Stromal cell of bone marrow (primary cell): ENCODE data around the gene ARPC3.
"Not testable (repeated sequence)": the region's sequence is repeated elsewhere in the genome, so short reads cannot be mapped to it uniquely, and the experiment has no call there.

ENCODE experiments used
- DNase-seq: peaks from one replicate; pipeline ENCODE4 v3.0.0-alpha.2; 2012; ENCODE audit warnings: low read depth

The ARPC3 gene

DNA sequence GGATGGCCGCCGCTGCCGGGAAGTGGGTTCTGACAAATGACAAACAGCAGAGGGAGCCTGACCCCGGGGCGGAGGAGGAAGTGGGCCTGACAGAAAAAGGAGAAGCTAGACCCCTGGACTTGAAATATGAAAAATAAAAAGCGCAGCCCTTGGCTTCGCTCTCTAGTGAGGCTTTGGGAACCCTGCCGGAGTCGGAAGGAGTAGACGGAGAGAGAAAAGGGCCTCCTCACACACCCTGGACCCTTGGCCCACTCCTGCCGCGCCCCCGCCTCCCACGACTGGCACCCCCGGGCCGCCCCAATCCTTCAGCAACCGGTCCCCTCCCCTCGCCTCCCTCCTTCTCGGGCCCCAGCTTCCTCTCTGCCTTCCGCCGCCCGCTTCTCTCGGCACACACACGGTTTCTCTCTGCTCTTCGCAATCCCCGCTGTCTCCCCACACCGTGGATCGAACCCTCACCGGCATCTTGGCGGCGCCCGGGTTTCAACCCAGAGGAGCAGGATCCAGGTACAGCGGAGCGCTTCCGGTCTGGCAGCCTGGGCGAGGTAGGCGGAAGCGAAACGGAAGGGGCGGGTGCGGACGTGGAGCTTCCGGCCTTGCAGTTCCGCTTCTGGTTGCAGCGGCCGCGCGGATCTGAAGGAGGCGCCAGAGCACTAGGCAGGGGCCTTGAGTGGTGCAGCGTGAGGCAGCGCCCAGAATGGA, at the start of gene ARPC3:
ARPC3 (minus strand) TSS at position 539 of the 699 bp plus-strand sequence; CDS start at position 462, 77 bp downstream.
- DNase-seq, result peak; percentile 87

GRCh38 chr12:110498984-110499706, 49.0 kb upstream of the ARPC3 start:
- DNase-seq, result peak; percentile 27

GRCh38 chr12:110475426-110475825, 25.3 kb upstream of the ARPC3 start:
- no peak for DNase-seq

DNA sequence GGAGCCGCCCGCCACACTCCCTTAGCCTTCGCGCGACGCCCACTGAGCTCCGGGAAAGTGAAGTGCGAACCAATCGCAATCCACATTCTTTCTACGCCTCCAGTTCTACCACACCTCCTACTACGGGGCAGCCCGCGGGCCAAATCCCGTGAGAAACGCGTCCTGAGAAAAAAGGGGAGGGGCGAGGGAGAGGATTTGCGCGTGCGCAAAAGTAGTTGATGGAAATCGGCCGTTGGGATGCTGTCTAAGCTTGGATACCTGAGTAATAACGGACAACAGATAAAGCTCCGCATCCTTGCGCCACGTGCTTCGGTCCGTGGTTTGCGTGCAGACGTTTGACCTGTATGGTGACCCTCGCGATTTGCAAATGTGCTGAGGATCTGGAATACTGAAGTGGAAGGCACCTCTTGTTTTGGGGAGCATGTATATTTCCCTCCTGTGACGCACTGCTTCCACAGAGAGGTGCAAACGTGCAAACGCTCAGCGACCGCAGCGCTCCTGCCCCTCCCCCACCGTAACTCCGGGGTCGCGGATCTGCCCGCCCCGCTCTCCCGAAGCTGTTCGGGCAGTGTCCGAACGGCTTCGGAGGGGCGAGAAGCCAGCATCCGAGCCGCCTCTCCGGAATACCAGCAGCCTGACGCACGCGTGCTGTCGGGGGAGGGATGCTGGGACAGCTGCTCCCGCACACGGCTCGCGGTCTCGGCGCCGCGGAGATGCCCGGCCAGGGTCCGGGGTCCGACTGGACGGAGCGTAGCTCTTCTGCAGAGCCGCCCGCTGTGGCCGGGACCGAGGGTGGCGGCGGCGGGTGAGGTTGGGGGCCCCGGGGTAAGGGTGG, 18.3 kb upstream of the ARPC3 start, which contains the start of the genes FAM216A and GPN3:
FAM216A (plus strand) TSS at position 632 of the 835 bp plus-strand sequence; CDS start at position 663, 31 bp downstream.
GPN3 (minus strand) TSS at position 44 of the 835 bp plus-strand sequence. CDS start 54 bp downstream, outside the sequence.
- peak; percentile 97 for DNase-seq

- DNase-seq, result no peak
Measured at GRCh38 chr12:110467847-110468213, 17.7 kb upstream of the ARPC3 start.

DNA sequence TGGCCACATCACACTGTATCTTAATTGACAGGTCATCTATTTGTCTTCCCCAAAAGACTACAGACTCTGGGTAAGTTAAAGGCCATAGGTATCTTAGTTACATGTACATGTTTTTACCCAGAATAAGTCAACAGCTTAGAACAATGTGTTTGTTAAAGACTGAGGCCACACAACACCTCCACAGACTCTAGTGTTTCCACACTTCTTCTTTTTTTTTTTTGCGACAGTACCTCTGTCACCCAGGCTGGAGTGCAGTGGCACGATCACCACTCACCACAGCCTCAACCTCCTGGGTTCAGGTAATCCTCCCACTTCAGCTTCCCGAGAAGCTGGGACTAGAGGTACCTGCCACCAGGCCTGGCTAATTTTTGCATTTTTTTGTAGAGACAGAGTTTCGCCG, 16.7 kb upstream of the ARPC3 start:
- DNase-seq, result no peak

GRCh38 chr12:110465765-110466164, 15.6 kb upstream of the ARPC3 start:
- DNase-seq, result not testable (repeated sequence)

GRCh38 chr12:110465024-110465423, 14.9 kb upstream of the ARPC3 start:
- no peak for DNase-seq

- DNase-seq, result not testable (repeated sequence)
Measured at GRCh38 chr12:110461189-110461588, 11.1 kb upstream of the ARPC3 start.

- DNase-seq, result no peak
Measured at GRCh38 chr12:110458756-110459155, 8.6 kb upstream of the ARPC3 start.

- DNase-seq, result no peak
Measured at GRCh38 chr12:110453569-110454296, 3.6 kb upstream of the ARPC3 start.

DNA sequence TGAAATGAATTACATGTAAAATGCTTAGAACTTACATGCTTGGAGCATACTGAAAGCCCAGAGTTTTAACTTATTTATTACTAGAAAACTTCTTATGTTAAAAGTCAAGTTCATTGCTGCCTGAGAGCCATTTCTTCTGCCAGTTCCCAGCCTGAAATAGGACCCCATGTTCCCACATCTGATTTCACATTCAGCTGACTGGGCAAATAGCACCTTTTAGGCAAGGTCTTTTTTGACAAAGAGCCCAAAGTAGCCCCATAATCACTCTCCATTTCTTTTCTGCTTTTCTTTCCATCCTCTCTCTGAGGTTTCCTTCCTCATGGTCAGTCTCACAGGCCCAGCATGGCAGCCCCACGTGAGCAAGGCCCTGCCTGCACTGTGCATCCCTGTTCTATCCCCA, 1.1 kb upstream of the ARPC3 start:
- no peak for DNase-seq

GRCh38 chr12:110444455-110444854, 5.7 kb downstream of the ARPC3 start:
- DNase-seq, result no peak

GRCh38 chr12:110436231-110436630, 13.9 kb downstream of the ARPC3 start:
- DNase-seq, result peak; percentile 7

DNA sequence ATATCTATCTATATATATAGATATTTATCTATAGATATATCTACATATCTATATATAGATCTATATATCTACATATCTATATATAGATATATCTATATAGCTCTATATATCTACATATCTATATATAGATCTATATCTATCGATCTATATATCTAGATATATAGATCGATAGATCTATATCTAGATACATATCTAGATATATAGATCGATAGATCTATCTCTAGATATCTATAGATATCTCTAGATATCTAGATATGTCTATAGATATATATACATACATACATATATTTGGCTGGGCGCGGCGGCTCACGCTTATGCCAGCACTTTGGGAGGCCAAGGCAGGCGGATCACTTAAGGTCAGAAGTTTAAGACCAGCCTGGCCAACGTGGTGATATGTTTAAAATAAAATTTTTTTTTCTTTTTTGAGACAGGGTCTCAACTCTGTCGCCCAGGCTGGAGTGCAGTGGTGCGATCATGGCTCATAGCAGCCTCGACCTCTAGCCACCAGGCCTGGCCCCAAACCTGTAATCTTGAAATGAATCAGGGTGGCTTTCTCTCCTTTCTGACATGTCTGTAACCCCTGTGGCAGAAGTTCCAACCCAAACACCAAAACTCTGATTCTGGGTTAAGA, 18.1 kb downstream of the ARPC3 start:
- DNase-seq, result no peak

DNA sequence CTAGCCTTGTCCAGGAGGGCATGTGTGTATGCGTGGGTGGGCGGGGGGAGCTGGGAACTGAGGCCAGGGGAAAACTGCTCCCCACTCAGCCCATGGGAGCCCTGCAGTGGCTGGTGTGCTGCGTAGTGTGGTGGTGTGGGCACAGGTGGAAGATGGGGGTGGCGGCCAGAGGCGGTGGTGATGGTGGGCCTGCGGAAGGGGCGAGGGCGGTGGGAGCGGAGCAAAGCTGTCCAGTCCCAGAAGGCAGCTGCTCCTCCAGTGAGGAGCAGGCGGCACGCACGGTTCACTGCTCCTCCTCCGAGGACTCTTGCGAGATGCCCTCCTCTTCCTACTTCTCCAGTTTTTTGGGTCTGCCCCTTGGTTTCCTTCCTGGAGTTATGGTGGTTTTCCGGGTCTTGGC, 20.5 kb downstream of the ARPC3 start:
- not testable (repeated sequence) for DNase-seq

DNA sequence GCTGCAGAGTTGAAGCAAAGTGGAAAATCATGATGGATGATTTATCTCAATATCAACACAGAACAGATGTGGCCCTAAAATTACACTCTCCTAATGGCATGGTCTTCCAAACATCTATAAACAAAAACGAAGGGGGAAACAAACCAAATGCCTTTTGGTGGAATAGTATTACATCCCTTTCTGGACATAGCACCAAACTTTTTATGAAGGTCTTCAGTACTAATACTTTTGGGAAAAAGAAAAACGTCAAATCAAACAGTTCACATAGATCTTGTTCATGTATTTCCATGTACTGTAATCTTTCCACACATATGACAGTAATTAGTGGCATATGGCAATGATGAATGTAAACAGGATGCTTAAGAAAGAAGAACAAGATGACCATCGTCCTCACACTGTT, 23.7 kb downstream of the ARPC3 start:
- no peak for DNase-seq

GRCh38 chr12:110424237-110424636, 25.9 kb downstream of the ARPC3 start:
- no peak for DNase-seq

DNA sequence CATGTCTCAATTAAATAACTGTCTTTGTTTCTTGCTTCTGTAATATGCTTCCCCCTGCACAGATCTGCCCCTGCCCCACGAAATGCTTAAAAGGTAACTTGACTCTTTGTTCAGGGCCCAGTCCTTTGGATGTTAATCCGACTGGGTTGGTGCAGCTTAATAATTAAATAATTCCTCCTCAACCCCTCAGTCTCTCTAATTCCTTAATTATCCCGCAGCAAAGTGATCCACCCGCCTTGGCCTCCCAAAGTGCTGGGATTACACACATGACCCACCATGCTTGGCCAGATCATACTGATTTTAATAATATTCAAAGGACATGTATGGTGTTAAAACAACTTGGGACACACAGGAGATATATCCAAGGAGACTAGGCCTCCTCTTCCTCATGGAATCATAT, 28.4 kb downstream of the ARPC3 start:
- DNase-seq, result no peak

DNA sequence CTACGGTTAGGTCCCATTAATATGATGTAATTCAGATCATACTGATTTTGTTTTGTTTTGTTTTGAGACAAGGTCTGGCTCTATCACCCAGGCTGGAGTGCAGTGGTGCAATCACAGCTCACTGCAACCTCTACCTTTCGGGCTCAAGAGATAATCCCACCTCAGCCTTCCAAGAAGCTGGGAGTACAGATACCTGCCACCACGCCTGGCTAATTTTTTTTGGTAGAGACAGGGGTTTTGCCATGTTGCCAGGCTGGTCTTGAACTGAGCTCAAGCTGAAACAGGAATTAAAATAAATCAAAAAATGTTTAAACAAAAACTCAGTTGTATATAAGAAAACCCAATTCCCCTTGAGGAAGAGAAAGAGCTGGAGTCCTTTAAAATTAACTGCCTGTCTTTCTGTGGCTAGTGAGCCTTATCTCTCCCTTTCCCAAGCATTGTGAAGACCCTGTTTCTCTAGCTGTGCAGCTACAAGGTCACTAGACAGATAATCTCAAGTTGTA, 28.9 kb downstream of the ARPC3 start:
- no peak for DNase-seq

- not testable (repeated sequence) for DNase-seq
Measured at GRCh38 chr12:110420644-110421043, 29.5 kb downstream of the ARPC3 start.
